K562 (cell line): ENCODE results near the gene IL7R. TPM values are rescaled to one million over a fixed set of nuclear protein-coding genes. Genes with fewer than 3 reads are reported as not detected.

Experiments used
- ATAC-seq: fragments of 200-7000 bp; cut with Tn5 transposase; 3 replicates; pipeline ENCODE4 v1.9.1; 2020; ENCODE audit warnings: moderate library complexity
- BruUV-seq: library from RNA; stranded (reverse); fragments of 400-500 nt; replicated peaks from 2 replicates; lab custom pipeline; 2021; lab: Mats Ljungman, UMichigan
- CTCF ChIA-PET: fragments of 300-600 bp; formaldehyde crosslinking; extraction: SDS; loops from one replicate; lab custom pipeline; 2021; ENCODE audit warnings: low intra/inter-chr PET ratio; lab: Yijun Ruan, JAX
- POLR2A ChIA-PET: fragments of 300-600, 350-650 bp; sonication (Branson Sonifier 250); formaldehyde crosslinking; extraction: SDS; loops from one replicate; lab custom pipeline; 2021; ENCODE audit warnings: antibody characterized with exemption, inconsistent platforms; lab: Yijun Ruan, JAX
- DNase-seq, 4 experiments: peaks; one replicate each; pipeline versions ENCODE4 v3.0.0 to v3.0.0-alpha.2; 2011 to 2018; ENCODE audit warnings: low spot score in 3 of 4, mixed read lengths in 3 of 4; ENCODE audit errors: extremely low read depth in 1 of 4
- FAIRE-seq: peaks from 2 replicates; lab custom pipeline; 2011; peaks lifted over from hg19 to GRCh38; lab: Jason Lieb, UNC
- H2AFZ ChIP-seq: 2 replicates; pipeline ENCODE4 v1.6.0; 2011; ENCODE audit warnings: low read depth, low read length, control low read depth, inconsistent platforms
- H3K27ac ChIP-seq: fragments of 200-600 bp; 3 replicates; pipeline ENCODE4 v1.8.0; 2011; ENCODE audit warnings: low read depth, mild to moderate bottlenecking, control low read depth, inconsistent platforms, low read length, moderate library complexity, mixed read lengths; ENCODE audit errors: extremely low read depth
- H3K27me3 ChIP-seq, 2 experiments: fragments of 300-600 bp in 1 of 2; 2 replicates in 1 of 2; 3 replicates in 1 of 2; pipeline versions ENCODE4 v1.6.0 to v1.8.0; 2011; ENCODE audit warnings: inconsistent platforms in 2 of 2, low read length in 2 of 2, mild to moderate bottlenecking in 1 of 2, mixed read lengths in 1 of 2, moderate library complexity in 1 of 2; ENCODE audit not compliant: control insufficient read depth in 2 of 2, insufficient read depth in 2 of 2
- H3K36me3 ChIP-seq: fragments of 300-600 bp; 3 replicates; pipeline ENCODE4 v1.8.0; 2011; ENCODE audit warnings: mild to moderate bottlenecking, low read length, inconsistent platforms; ENCODE audit not compliant: control insufficient read depth, insufficient read depth
- H3K4me1 ChIP-seq, 2 experiments: fragments of 200-600 bp in 1 of 2; replicated peaks in 1 of 2; 2 replicates in 1 of 2; 3 replicates in 1 of 2; pipeline versions ENCODE4 v1.5.1 to v1.8.0; 2011; ENCODE audit warnings: inconsistent platforms in 2 of 2, low read length in 2 of 2, mild to moderate bottlenecking in 1 of 2, mixed read lengths in 1 of 2, moderate library complexity in 1 of 2; ENCODE audit not compliant: control insufficient read depth in 2 of 2, insufficient read depth in 2 of 2
- H3K4me2 ChIP-seq: 2 replicates; pipeline ENCODE4 v1.6.1; 2011; ENCODE audit warnings: low read length, control low read depth, inconsistent platforms, mixed read lengths; ENCODE audit not compliant: insufficient read depth
- H3K4me3 ChIP-seq: fragments of 200-600 bp; sonication (generic), shearing (Covaris generic); 2 replicates; pipeline ENCODE4 v1.5.1; 2016; ENCODE audit warnings: control low read depth, inconsistent platforms
- H3K79me2 ChIP-seq: fragments of 200-600 bp; 3 replicates; pipeline ENCODE4 v1.8.0; 2011; ENCODE audit warnings: low read length, inconsistent platforms; ENCODE audit not compliant: control insufficient read depth, insufficient read depth
- H3K9ac ChIP-seq, 2 experiments: 2 replicates each; pipeline versions ENCODE4 v1.6.0 to v1.6.1; 2011; ENCODE audit warnings: low read depth in 2 of 2, low read length in 2 of 2, control low read depth in 1 of 2, inconsistent platforms in 1 of 2, mild to moderate bottlenecking in 1 of 2, mixed read lengths in 1 of 2; ENCODE audit not compliant: insufficient read depth in 1 of 2
- H3K9me1 ChIP-seq: one replicate; pipeline ENCODE4 v1.6.0; 2011; ENCODE audit warnings: inconsistent platforms, mild to moderate bottlenecking, low read length, moderate library complexity; ENCODE audit not compliant: control insufficient read depth, insufficient read depth
- H3K9me3 ChIP-seq: replicated peaks from 2 replicates; pipeline ENCODE4 v1.5.1; 2011; ENCODE audit warnings: low read depth, low read length, inconsistent platforms; ENCODE audit not compliant: control insufficient read depth, insufficient read depth
- H4K20me1 ChIP-seq: replicated peaks from 2 replicates; pipeline ENCODE4 v1.6.1; 2011; ENCODE audit warnings: low read length, inconsistent platforms, mixed read lengths; ENCODE audit not compliant: control insufficient read depth, insufficient read depth
- CC2D1A ChIP-seq: fragments of 450-650 bp; IDR thresholded peaks from 2 replicates; pipeline ENCODE4 v1.6.1; 2017; ENCODE audit warnings: mild to moderate bottlenecking
- CREBBP ChIP-seq: IDR thresholded peaks from one replicate; pipeline ENCODE4 v1.6.1; 2012; ENCODE audit warnings: low read depth, mild to moderate bottlenecking, control low read depth, inconsistent platforms, low read length
- SMC3 ChIP-seq: conservative IDR thresholded peaks from 2 replicates; pipeline ENCODE4 v1.6.1; 2011; ENCODE audit warnings: low read depth, low read length, improper control_type of control experiment; ENCODE audit not compliant: insufficient read depth
- SPI1 ChIP-seq: IDR thresholded peaks from 2 replicates; pipeline ENCODE4 v1.6.1; 2011; ENCODE audit warnings: low read depth, low read length, control low read depth, borderline replicate concordance
- STAG1 ChIP-seq: sonication (generic); formaldehyde crosslinking; IDR thresholded peaks from 2 replicates; pipeline ENCODE4 v1.5.0; 2020; ENCODE audit warnings: missing genetic modification reagents, borderline replicate concordance
- ZNF592 ChIP-seq: fragments of 450-650 bp; IDR thresholded peaks from 2 replicates; pipeline ENCODE4 v1.6.1; 2017; ENCODE audit warnings: antibody characterized with exemption, mild to moderate bottlenecking
- ZNF75A ChIP-seq: fragments of 450-650 bp; formaldehyde crosslinking; IDR thresholded peaks from 2 replicates; pipeline ENCODE4 v1.4.0; 2020; ENCODE audit warnings: mild to moderate bottlenecking
- WGBS: fragments of 100-300 bp; shearing (Covaris generic); methylation state at CpG from one replicate; pipeline ENCODE4 v1.1.6; 2016; ENCODE audit warnings: low coverage, mixed read lengths; ENCODE audit not compliant: insufficient coverage; ENCODE audit errors: missing lambda C conversion rate; 5-methylcytosine and 5-hydroxymethylcytosine counted together
- in situ Hi-C: fragments of 300-500 bp; cut with MboI; formaldehyde crosslinking; loops from 4 replicates; pipeline ENCODE4 v1.15.0; 2018; ENCODE audit warnings: inconsistent platforms, mixed read lengths
- intact Hi-C: fragments of 100-400 bp; cut with micrococcal nuclease; formaldehyde crosslinking; loops from 2 replicates; pipeline ENCODE4 v1.14.2; 2022
- polyA plus RNA-seq, 8 experiments: library from polyadenylated mRNA; depleted of rRNA in 4 of 8; stranded (reverse) in 5 of 8; unstranded in 3 of 8; fragments of >200 nt; fragmentation: Nextera tagmentation in 2 of 8; fragmentation: Illumina TruSeq in 1 of 8; extraction: Ambion mirVana in 2 of 8; extraction: Trizol in 1 of 8; gene quantifications; 2 replicates each; pipeline versions ENCODE4 v1.2.1 to v1.2.3, GENCODE V29; 2011 to 2014; ENCODE audit warnings: inconsistent platforms in 1 of 8, missing spikeins in 1 of 8
- total RNA-seq, 7 experiments: library from RNA; depleted of rRNA in 6 of 7; stranded (reverse); fragments of >200 nt in 6 of 7; fragmentation: Illumina TruSeq in 2 of 7; extraction: Trizol in 2 of 7; gene quantifications; 2 replicates each; pipeline versions ENCODE4 v1.2.1 to v1.2.3, GENCODE V29; 2011 to 2021; ENCODE audit warnings: low replicate concordance in 1 of 7
- TF ChIP-seq, protein P1 (sequence below), 3 experiments: IDR thresholded peaks in 2 of 3; conservative IDR thresholded peaks in 1 of 3; 2 replicates each; pipeline ENCODE4 v1.5.1; 2011 to 2012; ENCODE audit warnings: low read length in 3 of 3, mild to moderate bottlenecking in 3 of 3, control low read depth in 2 of 3, improper control_type of control experiment in 1 of 3, inconsistent platforms in 1 of 3, low read depth in 1 of 3, mixed read lengths in 1 of 3, moderate library complexity in 1 of 3; ENCODE audit not compliant: insufficient read depth in 2 of 3
- TF ChIP-seq, protein P2 (sequence below): fragments of 450-650 bp; formaldehyde crosslinking; IDR thresholded peaks from 2 replicates; pipeline ENCODE4 v1.4.0; 2020; ENCODE audit warnings: mild to moderate bottlenecking, moderate library complexity

IL7R gene
- total and polyA plus RNA-seq, 9 of the 15 experiments (the other 6 are each of a cell fraction or from before 2014, with no cell fraction given) = 0.04 to 0.98 (median 0.09) TPM; not detected in 3

DNA sequence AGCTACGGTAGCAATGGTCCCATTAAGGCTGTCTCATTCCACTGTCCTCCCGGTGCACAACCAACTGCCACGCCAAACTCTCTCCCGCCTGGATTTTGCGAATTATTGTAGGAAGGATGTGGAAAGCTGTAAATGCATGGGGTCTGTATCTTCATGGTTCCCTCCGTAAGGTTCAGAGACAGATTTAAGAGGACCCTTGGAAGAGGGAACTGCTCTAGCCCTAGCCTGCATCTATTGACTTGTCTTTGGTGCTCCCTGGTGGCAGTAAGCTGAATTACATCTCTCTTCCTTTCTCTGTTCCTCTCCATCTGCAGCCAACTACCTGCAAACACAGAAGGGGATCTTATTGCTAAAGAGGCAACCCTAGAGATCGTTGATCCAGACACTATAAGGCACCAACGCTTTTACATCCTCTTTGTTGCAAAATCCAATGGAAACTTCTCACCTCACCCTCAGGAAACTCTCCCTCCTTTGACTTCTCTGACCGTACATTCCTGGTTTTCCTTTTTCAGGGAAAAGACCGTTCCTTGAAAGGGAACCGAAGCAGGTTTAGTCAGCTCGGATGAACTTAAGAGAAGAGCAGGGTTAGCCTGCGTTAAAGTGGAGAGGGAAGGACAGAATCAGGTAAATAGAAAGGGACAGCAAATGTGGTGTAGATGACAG, 69.8 kb downstream of the IL7R start:
- intact Hi-C loops = loop anchor here (1.0 to 5.0 kb wide), 4 partner anchors 148 to 1454 kb away; no protein-coding TSS in a partner anchor
- H3K79me2 ChIP-seq = no peaks in the 10 kb centered on the region
- H3K36me3 ChIP-seq = no peaks in the 10 kb centered on the region
- H4K20me1 ChIP-seq = no peaks in the 10 kb centered on the region
- H3K9me3 ChIP-seq = no peaks in the 10 kb centered on the region
- in situ Hi-C loops = no loop called here
- no peak overlapping the region for H2AFZ ChIP-seq
- ATAC-seq (peak; percentile 90), DNase-seq (peak; percentile 61 to 79 (median 72)), FAIRE-seq (peak; percentile 97)
- H3K27ac ChIP-seq = no peak overlapping the region
- no peak overlapping the region for H3K4me3 ChIP-seq
- POLR2A ChIA-PET = no interaction called here
- CTCF ChIA-PET = interaction anchor here (0.8 to 3.6 kb wide), 3 partner anchors 149 to 1452 kb away, joined by 5 to 33 read pairs (median 5); no protein-coding TSS in a partner anchor
- H3K9me1 ChIP-seq = no peaks in the 10 kb centered on the region
- H3K4me1 ChIP-seq = no peaks in the 10 kb centered on the region
- no TSS peak for BruUV-seq
- H3K27me3 ChIP-seq = peaks cover 0 to 5% of the 10 kb centered on the region in 2 experiments; a peak in 2 of 5 replicates
- no peak overlapping the region for H3K4me2 ChIP-seq
- WGBS = 7% methylated on average over 13 of the region's 13 CpGs
- H3K9ac ChIP-seq = no peak overlapping the region
- TF ChIP-seq SPI1 (peak; percentile 70), CC2D1A (peak; percentile 19; the same call in 1 of the 2 replicates), ZNF592 (no peak), STAG1 (peak; percentile 44; the same call in 1 of the 2 replicates), ZNF75A (no peak), SMC3 (peak; percentile 75), CREBBP (no peak)
- TF ChIP-seq, protein P1, sequence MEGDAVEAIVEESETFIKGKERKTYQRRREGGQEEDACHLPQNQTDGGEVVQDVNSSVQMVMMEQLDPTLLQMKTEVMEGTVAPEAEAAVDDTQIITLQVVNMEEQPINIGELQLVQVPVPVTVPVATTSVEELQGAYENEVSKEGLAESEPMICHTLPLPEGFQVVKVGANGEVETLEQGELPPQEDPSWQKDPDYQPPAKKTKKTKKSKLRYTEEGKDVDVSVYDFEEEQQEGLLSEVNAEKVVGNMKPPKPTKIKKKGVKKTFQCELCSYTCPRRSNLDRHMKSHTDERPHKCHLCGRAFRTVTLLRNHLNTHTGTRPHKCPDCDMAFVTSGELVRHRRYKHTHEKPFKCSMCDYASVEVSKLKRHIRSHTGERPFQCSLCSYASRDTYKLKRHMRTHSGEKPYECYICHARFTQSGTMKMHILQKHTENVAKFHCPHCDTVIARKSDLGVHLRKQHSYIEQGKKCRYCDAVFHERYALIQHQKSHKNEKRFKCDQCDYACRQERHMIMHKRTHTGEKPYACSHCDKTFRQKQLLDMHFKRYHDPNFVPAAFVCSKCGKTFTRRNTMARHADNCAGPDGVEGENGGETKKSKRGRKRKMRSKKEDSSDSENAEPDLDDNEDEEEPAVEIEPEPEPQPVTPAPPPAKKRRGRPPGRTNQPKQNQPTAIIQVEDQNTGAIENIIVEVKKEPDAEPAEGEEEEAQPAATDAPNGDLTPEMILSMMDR (IDR thresholded peaks at IDR 0.05 in 2 of 3, conservative IDR thresholded peaks at IDR 0.05 in 1 of 3; ENCODE audit: insufficient read depth in 2 of 3, low read depth in 1 of 3, low read length in 3 of 3) = peak; percentile 67 to 86 (median 81)
- TF ChIP-seq, protein P2, sequence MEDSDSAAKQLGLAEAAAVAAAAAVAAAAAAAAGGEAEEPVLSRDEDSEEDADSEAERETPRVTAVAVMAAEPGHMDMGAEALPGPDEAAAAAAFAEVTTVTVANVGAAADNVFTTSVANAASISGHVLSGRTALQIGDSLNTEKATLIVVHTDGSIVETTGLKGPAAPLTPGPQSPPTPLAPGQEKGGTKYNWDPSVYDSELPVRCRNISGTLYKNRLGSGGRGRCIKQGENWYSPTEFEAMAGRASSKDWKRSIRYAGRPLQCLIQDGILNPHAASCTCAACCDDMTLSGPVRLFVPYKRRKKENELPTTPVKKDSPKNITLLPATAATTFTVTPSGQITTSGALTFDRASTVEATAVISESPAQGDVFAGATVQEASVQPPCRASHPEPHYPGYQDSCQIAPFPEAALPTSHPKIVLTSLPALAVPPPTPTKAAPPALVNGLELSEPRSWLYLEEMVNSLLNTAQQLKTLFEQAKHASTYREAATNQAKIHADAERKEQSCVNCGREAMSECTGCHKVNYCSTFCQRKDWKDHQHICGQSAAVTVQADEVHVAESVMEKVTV (CRISPR knock-in tag) = peak; percentile 56; the same call in 1 of the 2 replicates
